GM21528 (cell line): ENCODE measurements around the gene EXOSC5.
A peak's percentile ranks its signal among the peaks of the same experiment; 100 is the strongest.
"Not testable (repeated sequence)": the region's sequence is repeated elsewhere in the genome, so short reads cannot be mapped to it uniquely, and the experiment has no call there.

Experiments
- ATAC-seq: cut with Tn5 transposase; IDR thresholded peaks from one replicate; pipeline ENCODE4 v1.9.1; 2021; ENCODE audit warnings: mild to moderate bottlenecking, moderate library complexity; ENCODE audit not compliant: unreplicated experiment, low FRiP score

The EXOSC5 gene

DNA sequence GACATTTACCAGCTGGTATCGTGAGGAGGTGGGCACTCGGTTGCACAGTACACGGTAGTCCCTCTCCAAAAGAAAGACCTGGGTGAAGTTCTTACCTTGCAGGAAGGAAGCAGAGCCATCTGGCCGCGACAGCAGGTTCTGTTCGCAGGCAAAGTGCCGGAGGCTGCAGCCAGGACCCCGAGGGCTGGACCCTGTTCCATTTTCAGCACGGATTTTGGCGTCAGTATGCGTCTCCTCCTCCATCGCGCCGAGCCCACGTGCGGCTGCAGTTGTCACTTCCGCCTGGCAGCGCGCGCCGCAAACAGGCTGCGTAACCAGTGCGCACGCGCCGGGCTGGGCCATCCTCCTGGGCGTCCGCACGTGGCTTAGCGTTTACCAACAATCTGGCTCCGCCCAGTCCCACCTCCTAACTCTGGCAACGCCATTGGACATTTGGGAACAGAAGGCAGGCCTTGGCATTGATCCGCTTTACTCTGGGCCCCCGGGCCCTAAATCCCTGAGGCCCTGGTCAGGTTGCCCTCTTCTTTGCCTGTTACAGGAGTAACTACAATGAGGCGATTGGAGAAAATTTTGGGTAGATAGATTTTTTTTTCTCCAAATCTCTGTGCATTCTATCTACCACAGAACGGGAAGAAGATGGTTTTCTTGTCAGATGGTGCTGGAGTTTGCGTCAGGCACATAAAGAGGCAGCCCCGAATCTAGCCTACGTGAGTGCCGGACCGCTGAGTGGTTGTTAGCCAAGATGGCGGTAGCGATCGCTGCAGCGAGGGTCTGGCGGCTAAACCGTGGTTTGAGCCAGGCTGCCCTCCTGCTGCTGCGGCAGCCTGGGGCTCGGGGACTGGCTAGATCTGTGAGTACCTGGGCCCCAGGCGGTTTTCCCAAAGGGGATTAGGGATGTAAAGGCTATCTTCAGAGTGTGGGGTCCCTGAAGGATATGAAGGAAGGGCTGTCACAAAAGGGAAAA lies at the start of gene EXOSC5, which contains the start of gene BCKDHA:
EXOSC5 (minus strand) TSS at position 274 of the 964 bp plus-strand sequence; CDS start at position 243, 31 bp downstream.
BCKDHA (plus strand) TSS at position 733 of the 964 bp plus-strand sequence; CDS start at position 743, 10 bp downstream.
- peak; percentile 87 for ATAC-seq

DNA sequence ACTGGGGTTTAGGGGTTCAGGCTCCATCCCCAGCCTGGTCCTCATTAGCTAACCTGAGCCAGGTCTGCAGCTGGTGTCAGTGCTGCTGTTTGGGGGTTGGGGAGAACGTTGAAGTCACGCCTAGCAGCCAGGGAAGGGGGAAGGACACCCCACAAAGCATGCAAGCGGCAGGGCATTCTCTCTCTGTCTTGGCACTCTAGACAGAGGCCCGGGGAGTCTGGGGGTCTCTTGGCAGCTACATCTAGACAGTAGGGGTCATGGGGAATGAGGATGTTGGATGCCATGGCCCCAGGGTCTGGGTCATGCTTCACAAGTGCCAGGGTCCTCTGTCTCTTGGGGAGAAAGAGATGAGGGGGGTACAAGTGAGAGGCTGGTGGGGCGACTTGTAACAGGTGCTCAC lies 48.4 kb upstream of the EXOSC5 start:
- ATAC-seq = no peak

DNA sequence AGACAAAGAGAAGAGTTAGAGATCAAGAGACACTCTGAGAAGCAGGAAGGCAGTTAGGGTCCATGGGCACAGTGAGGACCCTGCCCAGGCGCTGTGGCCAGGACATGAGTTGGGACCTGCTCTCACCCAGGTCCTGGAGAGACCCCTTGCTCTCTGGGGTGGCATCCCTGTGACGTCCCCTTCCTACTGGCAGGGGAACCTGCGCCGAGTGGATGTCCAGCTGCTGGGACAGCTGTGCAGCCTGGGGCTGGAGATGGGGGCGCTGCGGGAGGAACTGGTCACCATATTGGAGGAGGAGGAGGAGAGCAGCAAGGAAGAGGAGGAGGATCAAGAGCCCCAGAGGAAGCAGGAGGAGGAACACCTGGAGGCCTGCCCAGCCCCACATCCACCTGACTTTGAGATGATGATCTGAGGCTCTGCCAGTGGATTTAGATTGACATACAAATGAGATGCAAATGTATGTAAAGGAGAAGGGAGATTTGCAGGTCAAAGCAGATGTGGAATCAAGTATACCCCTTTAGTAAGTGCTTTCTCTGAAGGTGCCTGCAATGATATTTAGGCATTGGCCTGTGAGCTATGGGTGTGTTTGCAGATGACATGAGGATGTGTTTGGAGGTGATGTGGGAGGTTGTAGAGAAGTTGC lies 46.8 kb upstream of the EXOSC5 start:
- no peak for ATAC-seq

DNA sequence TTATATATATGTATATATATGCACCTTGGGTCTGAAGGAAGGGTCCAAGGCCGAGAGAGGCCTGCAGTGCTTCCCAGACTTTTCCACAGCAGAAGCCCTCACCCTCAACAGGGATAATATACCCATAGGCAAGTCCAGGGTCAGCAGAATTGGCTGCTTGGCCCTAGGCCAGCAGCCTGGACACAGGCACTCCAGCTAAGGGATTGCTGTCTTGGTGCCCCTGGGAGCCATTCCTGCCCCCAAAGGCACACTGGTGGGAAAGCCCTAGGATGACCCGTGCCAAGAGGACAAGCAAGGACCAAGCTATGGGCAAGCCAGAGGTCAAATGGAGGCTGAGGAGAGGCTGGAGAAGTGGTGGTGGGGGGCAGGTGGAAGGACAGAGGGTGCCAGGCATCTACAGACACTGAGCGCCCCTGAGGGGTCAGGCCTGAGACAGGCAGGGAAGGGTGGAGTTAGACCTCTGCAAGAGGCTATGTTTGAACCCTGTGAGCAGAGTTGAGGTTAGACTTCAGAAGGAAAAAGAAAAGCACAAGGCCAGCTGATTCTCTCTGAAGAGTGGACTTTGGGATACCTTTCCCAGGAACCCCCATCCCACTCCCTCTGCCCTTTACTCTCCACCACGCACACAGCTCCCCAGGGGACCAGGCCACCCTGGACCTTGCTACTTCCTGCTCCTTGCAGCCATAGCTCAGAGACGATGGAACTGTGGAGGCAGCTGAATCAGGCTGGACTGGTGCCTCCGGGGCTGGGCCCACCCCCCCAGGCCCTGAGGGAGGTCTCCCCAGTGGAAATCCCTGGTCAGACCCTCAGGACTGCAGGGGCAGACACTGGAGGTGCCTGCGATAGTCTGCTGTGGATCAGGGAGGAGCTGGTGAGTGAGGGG lies 45.6 kb upstream of the EXOSC5 start, which contains the start of gene ERICH4:
ERICH4 (plus strand) TSS at position 684 of the 883 bp plus-strand sequence; CDS start at position 698, 14 bp downstream.
- no peak for ATAC-seq

DNA sequence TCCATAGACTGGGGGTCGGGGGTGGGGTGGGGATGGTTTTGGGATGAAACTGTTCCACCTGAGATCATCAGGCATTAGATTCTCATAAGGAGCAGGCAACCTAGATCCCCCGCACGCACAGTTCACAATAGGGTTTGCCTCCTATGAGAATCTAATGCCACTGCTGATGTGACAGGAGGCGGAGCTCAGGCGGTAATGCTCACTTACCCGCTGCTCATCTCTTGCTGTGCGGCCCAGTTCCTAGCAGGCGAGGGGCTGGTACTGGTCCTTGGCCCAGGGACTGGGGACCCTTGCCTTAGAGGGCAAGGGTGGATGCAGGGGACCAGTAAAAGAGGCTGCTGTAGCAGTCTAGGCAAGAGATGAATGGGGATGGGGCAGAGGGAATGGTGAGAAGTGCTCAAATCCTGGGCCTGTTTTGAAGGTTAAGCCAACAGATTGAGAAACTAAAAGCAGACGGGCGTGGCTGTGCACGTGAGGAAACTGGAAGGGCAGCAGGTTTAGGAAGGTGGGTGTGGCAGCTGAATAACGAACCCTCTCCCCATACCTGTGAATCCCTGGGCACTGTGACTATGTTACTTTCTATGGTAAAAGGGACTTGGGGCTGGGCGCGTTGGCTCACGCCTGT lies 44.3 kb upstream of the EXOSC5 start:
- no peak for ATAC-seq

DNA sequence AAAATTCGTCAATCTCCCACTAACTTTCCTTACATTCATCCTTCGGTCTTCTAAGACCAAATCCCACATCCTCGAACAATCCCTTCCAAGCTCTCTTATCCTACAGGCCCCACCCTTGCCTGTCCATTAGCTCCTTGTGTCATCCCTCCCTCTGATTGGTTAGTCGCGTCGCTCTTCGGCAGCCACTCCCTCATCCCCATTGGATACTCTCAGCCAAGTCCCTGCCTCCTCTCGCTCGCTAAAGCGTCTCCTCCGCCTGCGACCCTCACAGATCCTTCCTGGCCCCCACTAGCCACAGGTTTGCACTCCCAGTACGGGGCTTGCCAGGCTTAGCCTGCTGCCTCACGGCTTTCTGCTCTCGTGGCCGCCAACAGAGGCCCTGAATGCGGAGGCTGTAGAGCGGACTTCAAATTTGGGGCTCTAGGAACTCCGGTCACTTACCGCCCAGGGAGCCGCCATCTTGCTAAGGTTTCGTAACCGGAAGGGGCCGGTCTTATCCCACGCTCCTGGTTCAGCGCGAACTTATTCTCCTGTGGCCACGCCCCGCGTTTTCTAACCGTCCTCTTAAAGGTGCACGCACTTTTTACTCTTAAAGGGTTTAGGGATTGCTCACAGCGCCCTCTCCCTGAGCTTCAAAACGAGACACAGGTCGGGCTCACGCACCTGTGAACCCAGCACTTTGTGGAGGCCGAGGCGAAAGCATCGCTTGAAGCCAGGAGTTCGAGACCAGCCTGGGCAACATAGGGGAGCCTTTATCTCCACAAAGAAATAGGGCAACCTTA lies 42.5 kb upstream of the EXOSC5 start, which contains the start of gene DMAC2:
DMAC2 (minus strand) TSS at position 472 of the 782 bp plus-strand sequence; CDS start at position 459, 13 bp downstream.
- ATAC-seq = peak; percentile 91

DNA sequence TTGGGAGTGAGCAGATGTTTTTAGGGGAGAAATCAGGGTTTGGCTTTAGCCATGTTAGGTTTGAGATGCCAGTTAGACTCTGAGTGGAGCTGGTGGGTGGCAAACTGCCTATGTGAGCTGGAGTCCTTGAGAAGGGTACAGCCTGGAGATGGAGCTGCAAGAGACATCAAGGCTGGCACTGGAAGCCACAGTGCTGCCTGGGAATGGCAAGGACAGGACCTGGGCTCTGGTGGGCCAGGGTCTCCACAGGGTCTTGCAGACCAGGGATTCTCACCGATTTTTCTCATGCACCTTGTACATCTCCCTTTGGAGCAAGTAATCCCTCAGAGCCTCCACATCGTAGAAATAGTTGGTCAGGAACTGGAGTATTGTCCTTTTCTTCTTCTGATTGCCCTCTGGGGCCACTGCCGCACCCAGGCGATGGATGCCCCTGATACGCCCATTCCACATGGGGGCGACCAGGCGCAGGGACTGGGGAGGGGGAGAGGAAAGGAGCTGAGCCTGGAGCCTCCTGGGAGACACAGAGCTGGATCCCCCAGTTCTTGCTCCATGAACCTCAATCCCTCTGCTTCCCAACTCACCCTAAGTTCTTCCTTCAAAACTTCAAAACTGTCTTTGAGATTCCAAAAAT lies 40.9 kb upstream of the EXOSC5 start:
- ATAC-seq = no peak

DNA sequence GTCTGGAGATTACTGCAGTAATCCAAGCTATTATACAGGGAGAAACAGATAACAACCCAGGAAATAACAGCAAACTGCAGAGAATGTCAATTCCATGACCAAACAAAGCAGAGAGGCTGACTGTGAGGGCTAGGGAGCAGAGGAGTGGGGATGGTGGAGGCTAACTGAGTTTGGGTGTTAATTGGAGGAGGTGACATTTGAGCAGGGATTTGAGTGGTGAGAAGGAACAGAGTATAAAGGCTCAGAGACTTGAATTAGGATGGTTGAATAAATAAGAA lies 39.5 kb upstream of the EXOSC5 start:
- no peak for ATAC-seq

DNA sequence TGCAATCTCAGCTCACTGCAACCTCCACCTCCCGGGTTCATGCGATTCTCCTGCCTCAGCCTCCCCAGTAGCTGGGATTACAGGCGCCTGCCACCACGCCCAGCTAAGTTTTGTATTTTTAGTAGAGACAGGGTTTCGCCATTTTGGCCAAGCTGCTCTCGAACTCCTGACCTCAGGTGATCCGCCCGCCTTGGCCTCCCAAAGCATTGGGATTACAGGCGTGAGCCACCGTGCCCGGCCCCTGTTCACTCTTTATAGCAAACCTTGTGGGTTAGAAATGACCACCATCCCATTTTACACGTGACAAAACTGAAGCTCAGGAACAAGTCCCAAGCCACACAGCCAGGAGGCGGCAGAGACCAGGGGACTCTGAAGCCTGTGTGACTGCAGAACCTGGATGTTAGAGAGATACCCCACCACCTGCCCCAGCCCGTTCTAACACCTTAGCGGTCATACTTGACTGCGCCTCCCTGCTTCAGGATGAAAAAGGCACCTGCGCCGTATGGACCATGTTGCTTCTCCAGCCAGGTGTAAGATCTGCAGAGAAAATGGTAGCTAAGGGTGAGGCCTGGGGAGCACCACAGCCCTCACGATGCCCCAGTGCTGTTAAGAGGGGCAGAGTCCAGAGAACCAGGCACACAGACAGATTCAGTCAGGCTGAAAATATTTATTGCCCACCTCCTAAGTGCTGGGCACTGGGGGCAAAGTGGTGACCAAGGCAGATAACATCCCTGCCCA lies 38.9 kb upstream of the EXOSC5 start:
- ATAC-seq = no peak

DNA sequence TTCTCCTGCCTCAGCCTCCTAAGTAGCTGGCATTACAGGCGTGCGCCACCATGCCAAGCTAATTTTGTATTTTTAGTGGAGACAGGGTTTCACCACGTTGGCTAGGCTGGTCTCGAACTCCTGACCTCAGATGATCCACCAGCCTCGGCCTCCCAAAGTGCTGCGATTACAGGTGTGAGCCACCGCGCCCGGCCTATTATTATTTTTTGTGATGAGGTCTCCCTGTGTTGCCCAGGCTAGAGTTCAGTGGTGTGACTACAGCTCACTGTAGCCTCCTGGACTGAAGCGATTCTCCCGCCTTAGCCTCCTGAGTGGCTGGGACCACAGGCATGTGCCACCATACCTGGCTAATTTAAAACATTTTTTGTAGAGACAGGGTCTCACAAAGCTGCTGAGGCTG lies 38.2 kb upstream of the EXOSC5 start:
- not testable (repeated sequence) for ATAC-seq

DNA sequence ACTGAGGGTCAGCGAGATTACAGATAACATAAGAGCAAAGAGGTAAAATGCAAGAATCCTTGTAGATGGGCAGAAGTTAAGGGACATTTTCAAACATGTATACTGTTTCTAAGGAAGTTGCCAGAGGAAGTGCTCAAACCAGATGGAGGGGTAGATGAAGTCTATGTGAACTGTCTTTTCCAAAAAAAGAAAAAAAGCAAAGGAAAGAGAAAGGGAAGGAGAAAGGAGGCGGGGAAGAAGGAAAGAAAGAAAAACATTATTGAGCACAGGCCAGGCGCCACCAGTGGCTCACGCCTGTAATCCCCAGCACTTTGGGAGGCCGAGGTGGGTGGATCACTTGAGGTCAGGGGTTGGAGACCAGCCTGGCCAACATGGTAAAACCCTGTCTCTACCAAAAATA lies 37.3 kb upstream of the EXOSC5 start:
- ATAC-seq = no peak

DNA sequence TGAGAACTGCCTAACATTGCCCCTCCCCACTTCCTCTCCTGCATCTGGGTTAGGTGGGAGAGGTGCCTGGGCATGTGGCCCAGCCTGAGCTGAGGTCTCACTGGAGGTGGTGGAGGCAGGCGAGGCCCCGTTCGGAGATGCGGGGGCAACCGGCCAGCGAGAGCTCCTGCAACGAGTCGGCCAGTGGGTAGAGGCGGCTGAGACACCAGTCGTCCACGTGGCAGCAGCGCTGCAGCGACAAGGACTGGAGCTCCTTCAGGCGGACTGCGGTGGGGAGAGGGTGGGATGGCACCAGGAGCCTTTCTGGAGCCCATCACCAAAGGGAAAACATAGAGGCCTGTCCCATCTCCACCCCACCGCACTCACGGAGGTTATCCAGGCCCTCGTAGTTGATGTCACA lies 36.0 kb upstream of the EXOSC5 start:
- no peak for ATAC-seq

DNA sequence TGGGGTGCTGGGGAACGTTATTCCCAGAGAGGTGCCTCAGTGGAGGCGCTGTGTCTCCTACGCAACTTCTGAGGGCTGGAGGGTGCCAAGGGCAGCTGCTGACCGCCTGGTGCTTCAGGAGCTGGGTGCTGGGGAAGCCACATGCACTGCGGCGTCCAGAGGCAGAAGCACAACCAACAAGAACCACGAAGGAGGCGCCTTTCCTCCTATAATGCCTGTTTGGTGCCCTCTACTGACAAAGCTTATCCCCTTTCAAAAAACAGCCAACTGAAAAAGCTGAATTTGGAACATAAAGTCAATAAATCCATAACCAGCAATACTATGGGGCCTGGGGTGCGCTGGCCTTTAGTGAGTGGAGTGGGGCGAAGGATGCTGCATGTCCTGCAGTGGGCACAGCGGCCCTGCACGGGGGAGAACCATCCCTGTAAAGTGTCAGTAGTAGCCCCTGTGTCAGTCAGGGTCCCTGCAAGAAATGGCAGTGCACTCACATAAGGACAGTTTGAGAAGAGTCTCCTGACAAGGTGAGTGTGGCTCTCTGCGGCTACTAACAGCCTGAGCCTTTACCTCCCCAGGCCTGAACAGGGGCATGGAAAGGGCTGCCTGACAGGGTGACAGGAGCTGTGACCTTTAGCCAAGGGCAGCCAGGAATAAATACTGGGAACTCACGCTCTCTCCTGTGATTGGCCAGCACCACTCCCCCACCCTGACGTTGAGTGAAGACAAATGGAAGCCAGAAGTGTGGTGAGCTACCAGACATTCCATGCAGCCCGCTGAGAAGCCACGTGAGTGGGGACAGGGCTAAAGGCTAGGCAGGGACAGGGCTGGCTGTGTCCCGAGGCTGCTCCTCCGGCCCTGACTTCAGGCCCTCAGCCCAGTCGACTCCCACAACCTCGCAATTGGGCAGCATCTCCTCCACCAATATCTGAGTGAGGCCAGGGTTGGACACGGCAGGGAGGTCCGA lies 34.5 kb upstream of the EXOSC5 start:
- no peak for ATAC-seq

DNA sequence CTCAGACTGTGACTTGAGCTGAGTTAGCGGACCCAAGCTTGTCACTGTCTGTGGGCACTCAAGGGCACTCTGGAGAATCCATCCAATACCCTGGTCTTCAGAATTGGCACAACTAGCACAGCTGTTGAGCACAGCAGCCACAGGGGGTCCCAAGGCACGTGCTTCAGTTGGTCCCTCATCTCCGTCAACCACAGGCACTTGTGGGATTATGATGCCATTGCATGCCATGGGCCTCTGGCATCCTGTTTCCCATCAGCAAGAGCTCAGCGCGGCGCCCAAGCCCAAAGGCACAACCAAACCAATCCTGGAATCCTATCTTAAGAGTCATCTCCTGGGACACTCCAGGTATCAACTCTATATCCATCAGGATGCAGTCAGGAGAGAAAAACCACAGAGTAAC lies 33.8 kb upstream of the EXOSC5 start:
- no peak for ATAC-seq

DNA sequence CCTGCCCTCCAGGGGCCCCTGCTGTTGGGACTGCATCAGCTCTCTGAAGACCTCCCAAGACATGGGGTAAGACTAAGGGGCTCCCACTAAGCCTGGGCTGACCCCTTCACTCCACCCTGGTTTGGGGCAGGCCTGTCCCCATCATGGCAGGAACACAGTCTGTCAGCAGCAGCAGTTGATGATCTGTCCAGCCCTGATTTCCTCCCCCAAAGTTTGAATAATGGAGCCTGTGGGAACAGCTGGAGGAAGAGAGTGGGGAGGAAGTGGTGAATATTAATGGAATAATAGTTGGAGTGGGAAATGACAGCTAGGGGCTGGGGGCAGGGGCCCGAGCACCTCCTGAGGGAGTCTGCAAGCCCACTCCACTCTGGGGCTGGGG lies 31.3 kb upstream of the EXOSC5 start:
- no peak for ATAC-seq

DNA sequence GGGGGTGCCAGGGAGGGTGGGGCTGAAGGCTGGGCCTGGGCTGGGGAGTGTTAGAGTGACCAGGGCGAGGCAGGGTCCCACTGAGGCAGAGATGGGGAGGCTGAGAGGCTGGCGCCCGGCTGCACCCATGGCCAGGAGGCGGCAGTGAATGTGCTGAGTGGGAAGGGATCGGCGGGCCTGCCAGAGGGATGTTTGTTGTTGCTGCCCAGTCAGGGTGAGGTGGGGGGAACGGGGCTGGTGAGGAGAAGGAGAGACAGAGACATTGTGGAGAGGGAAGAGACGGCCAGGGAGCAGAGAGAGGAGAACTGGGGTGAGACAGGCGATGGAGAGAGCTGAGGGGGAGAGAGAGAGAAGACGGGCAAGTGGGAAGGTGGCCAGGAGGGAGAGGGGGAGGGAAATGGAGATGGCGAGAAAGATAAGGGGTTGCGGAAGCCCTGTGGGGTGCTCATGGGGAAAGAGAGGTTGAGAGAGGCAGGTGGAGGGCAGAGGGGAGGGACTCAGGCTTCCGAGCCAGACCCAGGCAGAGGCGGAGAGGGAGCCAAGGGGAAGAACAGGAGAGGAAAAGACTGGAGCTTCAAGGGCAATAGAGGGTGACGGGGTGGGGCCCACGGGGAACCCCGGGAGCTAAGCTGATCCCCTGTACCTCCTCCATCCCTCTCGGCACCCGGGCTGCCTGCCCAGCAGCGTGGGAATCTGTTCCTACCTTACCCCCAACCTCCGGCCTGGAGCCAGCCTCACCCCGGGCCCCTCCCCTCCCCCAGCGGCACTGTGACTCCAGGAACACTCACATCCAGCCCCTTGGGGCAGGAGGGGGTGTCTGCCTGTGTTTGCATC lies 30.7 kb upstream of the EXOSC5 start:
- ATAC-seq = no peak
